Iris pigment epithelial cell (primary cell): Measurements from ENCODE around the gene CALHM2.
"Not testable (repeated sequence)": the region's sequence is repeated elsewhere in the genome, so short reads cannot be mapped to it uniquely, and the experiment has no call there.

Experiments used
- DNase-seq: peaks from one replicate; pipeline ENCODE4 v3.0.0-alpha.2; 2011; ENCODE audit warnings: low read depth

Gene CALHM2, protein sequence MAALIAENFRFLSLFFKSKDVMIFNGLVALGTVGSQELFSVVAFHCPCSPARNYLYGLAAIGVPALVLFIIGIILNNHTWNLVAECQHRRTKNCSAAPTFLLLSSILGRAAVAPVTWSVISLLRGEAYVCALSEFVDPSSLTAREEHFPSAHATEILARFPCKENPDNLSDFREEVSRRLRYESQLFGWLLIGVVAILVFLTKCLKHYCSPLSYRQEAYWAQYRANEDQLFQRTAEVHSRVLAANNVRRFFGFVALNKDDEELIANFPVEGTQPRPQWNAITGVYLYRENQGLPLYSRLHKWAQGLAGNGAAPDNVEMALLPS

DNA sequence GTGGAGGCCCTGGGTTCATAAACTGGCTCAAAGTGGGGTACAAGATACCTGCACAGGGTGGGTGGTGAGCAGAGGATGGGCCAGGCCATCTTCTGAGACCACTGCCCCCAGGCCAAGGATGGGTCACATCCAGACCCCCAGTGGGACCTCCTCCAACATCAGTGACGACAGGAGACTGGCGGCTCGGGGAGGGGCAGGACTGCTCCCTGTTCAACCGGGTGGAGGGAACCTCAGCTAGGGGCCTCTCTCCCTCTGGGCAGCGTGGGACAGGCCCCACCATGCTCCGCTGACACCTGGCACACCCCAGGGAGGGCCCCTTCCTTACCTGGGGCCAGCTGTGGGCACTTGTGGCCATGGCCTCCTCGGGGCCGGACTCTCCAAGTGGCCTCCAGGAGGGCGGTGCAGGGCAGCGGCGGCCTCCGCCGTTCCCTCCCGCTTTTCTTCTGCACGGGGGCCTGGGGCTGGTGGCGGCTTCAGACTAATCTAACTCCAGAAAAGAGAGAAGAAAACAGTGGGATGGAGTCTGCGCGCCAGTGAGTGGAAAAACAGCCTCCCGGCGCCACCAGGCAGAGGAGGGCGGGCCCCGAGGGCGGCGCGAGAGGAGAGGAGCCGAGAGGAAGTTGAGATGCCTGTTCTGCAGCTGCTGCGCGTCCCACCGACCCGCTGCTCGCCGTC, at the start of gene CALHM2:
CALHM2 (minus strand) TSS at position 540 of the 675 bp plus-strand sequence. CDS start 2,429 bp downstream, outside the sequence.
- DNase-seq = peak; percentile 57

- no peak for DNase-seq
These were observed 49.0 kb upstream of the CALHM2 start for GRCh38 chr10:103501186-103501585.

- no peak for DNase-seq
These were observed 48.3 kb upstream of the CALHM2 start for GRCh38 chr10:103500481-103500880.

DNA sequence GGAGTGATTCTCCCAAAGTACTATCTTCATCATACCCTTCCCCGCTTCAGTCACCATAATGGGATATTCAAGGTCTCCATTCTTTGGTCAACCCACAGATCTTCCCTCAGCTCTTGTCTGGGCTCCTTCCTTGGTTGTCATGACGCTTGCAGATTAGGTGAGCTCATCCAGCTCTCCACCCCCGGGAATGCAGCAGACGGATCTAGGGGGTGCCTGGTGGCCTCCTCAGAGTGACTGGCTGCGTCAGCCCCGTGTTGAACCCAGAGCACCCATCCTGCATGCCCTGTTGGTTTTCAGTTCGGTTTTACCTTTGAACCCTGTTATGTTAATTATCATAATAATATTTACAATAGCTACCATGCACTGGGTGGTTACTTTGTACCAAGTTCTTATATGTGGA, 47.7 kb upstream of the CALHM2 start:
- peak; percentile 25 for DNase-seq

DNA sequence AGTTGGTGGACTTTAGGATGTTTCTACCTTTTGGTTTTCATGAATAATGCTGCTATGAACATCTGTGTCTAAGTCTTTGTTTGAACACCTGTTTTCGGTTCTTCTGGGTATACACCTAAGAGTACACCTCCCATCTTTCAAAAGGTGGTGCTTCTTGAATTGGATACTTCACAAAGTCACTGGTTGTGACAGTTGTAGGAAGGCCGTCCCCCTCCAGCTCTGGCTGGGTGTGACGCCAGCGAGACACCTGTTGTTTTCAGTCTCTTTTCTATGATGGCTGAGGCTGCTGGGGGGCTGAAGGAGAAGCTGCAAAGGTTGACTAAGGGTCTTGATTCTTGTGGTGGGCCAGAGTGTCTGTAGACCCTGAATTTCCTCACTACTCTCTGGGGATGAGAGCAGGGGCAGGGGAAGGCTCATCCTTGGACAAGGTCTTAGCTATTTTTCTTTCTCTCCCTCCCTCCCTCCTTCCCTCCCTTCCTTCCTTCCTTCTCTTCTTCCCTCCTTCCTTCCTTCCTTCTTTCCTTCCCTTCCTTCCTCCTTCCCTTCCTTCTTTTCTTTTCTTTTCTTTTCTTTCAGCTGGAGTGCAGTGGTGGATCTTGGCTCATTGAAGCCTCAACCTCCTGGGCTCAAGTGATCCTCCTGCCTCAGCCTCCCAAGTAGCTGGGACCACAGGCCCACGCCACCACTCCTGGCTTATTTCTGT, 46.9 kb upstream of the CALHM2 start:
- DNase-seq = no peak

DNA sequence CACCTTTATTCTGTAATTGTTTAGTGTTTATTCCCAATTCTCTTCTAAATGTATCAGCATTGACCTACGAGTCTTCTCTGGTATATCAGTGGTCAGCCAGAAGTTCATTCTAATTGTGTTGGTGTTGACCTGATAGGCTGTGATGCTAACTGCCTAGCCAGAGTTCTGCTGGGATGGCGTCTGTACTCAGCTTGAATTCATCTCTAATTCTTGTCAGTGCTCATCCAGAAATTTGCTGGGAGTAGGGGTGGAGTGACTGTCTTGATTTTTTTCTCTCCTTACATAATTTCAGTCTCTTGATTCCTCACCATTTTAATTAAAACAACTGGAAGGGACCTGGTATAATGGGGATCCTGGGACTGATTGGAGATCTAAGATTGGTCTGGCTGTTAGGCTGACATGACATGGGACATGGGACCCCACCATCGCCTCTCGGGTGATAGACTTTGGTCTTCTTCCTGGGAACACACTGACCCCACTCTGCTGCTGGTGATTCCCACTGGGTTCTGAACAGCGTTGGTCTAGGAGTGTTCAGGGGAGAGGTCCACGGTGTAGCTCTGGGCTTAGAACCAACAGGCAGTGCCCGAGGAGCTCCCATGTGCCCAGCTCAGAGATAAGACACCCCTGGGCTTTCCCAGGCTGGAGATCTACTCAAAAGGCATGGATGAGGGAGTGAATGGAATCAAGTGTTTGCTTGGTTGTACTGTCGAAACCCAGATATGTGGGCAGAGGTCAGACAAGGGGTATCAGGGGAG, 45.2 kb upstream of the CALHM2 start:
- DNase-seq = no peak

DNA sequence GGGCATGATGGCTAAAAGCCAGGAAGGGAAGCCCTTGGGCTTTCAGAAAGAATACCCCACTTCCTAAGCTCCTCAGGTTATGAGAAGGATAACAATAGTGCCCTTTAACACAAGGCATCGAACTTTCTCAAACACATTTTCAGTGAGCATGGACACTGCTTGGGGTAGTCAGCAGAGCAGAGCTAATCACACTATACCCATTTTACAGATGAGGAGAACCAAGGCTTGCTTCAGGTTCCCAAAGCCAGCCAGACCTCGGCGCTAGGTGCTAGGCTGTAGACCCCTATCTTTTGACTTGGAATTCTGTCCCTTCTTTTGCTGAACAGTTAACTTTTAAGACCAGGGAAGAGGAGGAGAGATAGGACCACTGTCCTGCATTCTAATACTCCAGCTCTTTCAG, 43.2 kb upstream of the CALHM2 start:
- no peak for DNase-seq

DNA sequence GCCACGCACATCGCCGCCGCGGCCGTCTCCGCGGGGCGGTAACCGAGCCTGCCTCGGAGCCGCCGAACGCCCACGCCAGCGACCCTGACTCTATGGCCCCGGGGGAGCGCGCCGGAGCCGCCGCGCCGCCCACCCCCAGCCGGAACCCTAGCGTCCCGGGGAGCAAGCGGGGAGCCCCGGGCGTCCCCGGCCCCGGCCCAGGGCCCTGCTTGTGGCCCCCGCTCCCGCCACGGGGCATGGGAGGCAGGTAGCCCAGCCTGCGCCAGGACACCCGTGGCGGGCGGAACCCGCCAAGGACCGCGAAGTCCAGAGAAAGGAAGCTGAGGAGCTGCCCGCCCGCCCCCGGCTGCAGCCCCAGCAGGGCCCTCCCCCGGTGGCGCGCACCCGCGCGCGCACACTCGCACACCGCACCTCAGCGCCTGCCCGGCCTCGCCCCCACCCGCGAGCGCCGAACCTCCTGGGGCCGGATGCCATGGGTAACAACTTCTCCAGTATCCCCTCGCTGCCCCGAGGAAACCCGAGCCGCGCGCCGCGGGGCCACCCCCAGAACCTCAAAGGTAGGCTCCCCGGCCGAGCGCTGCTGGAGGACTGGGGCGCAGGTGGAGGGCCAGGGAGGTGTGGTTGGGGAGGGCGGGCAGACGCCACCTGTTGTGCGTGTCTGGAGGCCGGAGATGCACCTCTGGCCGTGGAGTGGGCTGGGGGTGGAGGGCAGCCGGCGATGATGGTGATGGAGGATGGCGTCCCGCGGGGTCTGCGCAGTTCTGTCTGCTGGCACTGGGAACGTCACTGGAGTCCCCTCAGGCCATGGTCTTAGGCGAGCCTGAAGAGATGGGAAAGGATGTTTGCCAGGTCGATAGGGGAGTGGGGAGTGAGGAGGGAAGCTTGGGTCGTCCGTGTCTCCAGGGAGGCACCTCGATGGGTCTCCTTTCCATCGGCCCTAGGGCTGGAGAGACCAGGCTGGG, 42.0 kb upstream of the CALHM2 start:
- DNase-seq = no peak

DNA sequence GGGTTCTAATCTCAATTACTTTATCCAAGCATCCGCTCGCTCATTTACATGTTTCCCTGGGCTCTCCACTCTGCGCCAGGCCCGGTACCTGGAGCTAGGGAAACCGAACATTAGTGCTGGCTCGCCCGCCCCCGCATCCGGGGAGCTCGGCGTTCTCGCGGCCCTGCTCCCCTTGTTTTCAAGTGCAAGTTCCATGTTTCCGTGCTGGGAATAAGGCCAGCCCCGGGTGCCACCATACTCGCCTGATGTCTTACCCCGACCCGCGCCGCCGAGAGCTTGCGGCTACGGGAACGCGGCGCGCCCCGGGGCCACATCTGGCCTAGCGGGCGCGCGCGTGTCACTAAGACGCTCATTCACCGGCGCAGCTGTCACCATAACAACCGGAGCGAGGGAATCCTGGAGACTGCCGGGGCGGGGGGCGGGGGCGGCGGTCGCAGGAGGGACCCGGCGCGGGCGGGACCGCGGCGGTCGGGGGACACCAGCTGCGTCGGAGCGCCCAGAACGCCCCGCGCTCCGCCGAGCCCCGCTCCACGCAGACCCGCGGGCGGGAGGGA, 41.3 kb upstream of the CALHM2 start, which contains the start of gene NEURL1:
NEURL1 (plus strand) TSS at position 344 of the 554 bp plus-strand sequence. CDS start 683 bp downstream, outside the sequence.
- no peak for DNase-seq

- no peak for DNase-seq
These were observed 40.6 kb upstream of the CALHM2 start for GRCh38 chr10:103492655-103493261.

DNA sequence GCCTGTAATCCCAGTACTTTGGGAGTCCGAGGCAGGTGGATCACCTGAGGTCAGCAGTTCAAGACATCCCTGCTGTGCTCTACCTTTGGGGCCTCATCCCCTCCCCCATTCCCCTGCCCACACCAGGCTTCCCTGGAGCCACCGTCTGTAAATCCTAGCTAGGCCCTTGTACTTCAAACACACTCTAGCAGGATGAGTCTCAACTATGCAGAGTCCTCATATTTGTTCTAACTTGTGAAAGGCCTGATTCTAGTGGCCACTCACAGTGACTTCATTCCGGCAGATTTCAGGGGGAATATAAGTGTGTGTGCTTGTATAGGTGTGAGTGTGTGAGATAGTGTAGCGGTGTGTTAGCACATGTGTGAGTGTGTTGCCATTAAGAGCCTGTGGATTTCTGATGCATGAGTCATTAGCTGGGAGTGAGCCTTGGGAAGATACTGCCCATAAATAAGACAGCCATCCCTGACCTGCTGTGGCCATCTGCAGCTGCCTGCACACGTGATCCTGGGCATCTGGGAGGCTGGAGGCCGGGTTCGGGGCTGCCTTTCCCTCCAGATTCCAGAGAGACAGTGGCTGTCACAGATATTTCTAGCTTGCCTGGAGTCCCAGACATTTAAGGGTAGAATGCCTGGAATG, 39.7 kb upstream of the CALHM2 start:
- peak; percentile 94 for DNase-seq

- DNase-seq = no peak
These were observed 38.8 kb upstream of the CALHM2 start for GRCh38 chr10:103490986-103491314.

DNA sequence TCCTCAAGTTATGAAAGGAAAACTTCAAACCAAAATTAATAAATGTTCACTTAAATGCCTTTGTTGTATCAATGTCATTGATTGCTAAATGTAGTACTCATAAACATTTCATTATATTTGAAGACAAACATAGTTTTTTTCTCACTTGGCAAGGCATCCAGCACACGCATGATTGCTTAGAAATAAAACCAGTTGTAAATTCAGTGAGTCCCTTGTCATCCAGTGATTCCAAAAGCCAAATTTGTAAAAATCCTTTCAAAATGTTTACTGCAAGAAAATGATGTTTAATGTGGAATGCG, 35.2 kb upstream of the CALHM2 start:
- DNase-seq = no peak

DNA sequence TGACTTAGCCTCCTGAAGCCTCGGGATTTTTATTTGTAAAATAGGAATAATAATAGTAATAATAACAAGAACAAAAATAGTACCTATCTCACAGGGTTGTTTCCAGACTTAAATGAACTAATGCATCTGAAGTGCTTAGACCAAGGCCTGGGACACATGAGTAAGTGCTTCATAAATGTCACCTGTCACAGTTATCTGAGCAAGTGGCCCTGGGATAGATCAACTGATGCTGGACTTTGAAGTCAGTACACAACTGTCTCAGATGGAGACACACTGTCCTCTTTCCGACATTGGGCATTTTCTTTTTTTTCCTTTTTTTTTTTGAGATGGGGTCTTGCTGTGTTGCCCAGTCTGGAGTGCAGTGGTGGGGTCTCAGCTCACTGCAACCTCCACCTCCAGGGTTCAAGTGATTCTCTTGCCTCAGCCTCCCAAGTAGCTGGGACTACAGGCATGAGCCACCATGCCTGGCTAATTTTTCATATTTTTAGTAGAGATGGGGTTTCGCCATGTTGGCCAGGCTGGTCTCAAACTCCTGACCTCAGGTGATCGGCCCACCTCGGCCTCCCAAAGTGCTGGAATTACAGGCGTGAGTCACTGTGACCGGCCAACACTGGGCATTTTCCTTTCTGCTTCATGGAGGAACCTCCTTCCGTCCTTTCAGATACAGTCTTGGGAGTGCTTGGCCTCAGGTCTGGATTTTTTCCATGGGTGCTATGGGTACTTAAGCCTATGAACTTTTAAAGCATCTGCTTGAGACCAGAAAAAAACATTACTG, 34.7 kb upstream of the CALHM2 start:
- not testable (repeated sequence) for DNase-seq

GRCh38 chr10:103481974-103482531, 29.9 kb upstream of the CALHM2 start:
- DNase-seq = peak; percentile 75

DNA sequence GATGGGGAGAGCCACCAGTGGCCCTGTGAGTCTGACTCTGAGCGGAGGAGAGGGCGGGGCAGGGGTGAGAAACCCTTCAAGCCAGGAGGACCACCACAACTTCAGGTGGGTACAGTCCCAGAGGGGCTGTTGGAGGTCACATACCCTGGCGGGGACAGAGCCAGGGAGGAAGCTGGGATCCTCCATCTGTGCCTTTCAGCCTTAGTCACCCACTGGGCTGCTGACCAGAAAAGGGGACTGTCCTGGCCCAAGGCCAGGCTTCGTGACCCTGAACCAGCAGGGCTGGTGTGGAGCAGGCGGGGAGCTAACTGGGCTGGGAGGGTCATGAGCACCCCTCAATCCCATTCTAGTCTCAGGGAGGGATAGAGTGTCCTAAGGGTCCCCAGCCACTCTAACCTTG, 28.4 kb upstream of the CALHM2 start:
- peak; percentile 21 for DNase-seq

- no peak for DNase-seq
These were observed 27.0 kb upstream of the CALHM2 start, which contains the start of gene CALHM3 for GRCh38 chr10:103479135-103479534. CALHM3 (minus strand) TSS chr10:103479240; CDS start chr10:103479032, 208 bp downstream.

- no peak for DNase-seq
These were observed 26.5 kb upstream of the CALHM2 start for GRCh38 chr10:103478671-103479070.
